Measurements from ENCODE around the gene CRX. TPM values are rescaled to one million over a fixed set of nuclear protein-coding genes. Genes with fewer than 3 reads are reported as not detected.
A peak's percentile ranks its signal among the peaks of the same experiment; 100 is the strongest.
"Not testable (repeated sequence)": the region's sequence is repeated elsewhere in the genome, so short reads cannot be mapped to it uniquely, and the experiment has no call there.

The CRX gene
- total and polyA plus RNA-seq, 2 donors (not counting 1 experiment from before 2014, with no cell fraction given) = not detected

DNA sequence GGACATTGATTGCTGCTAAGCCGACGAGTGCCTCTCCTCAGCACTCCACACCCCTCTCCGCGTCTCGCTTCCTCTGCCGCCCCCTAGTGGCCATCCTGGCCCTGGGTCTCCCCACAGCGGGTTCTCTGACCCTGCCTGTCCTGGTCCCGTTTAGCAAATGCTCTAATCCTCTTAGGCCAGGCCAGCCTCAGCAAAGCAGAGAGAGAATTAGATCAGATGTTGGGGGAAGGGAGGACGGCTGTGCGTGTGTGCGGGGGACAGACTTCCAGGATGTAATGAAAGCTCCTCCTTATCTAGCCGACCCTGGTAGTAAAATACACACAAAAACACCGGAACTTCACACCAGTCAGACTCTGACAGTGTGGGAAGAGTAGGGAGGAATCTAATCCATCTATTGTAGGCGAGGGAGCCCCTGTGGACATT is 41.8 kb downstream of the CRX start:
- peak; percentile 47 to 63 for DNase-seq (ENCODE audit: low read depth in 2 of 2)
- Histone ChIP-seq H3K9me3 (ENCODE audit: control insufficient read depth, insufficient read depth, low read depth, low read length) (no peaks in the 10 kb centered on the region), H3K9ac (ENCODE audit: insufficient read depth, low read length) (no peak overlapping the region), H3K36me3 (ENCODE audit: control insufficient read depth, insufficient read depth, low read length) (no peaks in the 10 kb centered on the region), H3K4me3 (replicated peaks in 1 of 4; ENCODE audit: control extremely low read depth in 1 of 4, insufficient read depth in 1 of 4, low read depth in 3 of 4, low read length in 4 of 4) (no peak overlapping the region), H3K27ac (ENCODE audit: insufficient read depth, low read length) (no peak overlapping the region), H3K79me2 (ENCODE audit: control insufficient read depth, insufficient read depth, low read length) (no peaks in the 10 kb centered on the region), H2AFZ (ENCODE audit: low read length) (no peak overlapping the region), H3K27me3 (ENCODE audit: control insufficient read depth, insufficient read depth, low read length) (no peaks in the 10 kb centered on the region), H3K4me1 (ENCODE audit: control insufficient read depth, extremely low read depth, insufficient read depth, low read length) (no peaks in the 10 kb centered on the region), H4K20me1 (ENCODE audit: control insufficient read depth, extremely low read depth, insufficient read depth, low read length) (no peaks in the 10 kb centered on the region), H3K4me2 (ENCODE audit: extremely low read depth, insufficient read depth, low read length) (no peak overlapping the region)
- TF ChIP-seq, protein P1, sequence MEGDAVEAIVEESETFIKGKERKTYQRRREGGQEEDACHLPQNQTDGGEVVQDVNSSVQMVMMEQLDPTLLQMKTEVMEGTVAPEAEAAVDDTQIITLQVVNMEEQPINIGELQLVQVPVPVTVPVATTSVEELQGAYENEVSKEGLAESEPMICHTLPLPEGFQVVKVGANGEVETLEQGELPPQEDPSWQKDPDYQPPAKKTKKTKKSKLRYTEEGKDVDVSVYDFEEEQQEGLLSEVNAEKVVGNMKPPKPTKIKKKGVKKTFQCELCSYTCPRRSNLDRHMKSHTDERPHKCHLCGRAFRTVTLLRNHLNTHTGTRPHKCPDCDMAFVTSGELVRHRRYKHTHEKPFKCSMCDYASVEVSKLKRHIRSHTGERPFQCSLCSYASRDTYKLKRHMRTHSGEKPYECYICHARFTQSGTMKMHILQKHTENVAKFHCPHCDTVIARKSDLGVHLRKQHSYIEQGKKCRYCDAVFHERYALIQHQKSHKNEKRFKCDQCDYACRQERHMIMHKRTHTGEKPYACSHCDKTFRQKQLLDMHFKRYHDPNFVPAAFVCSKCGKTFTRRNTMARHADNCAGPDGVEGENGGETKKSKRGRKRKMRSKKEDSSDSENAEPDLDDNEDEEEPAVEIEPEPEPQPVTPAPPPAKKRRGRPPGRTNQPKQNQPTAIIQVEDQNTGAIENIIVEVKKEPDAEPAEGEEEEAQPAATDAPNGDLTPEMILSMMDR (conservative IDR thresholded peaks at IDR 0.05 in 1 of 2, IDR thresholded peaks at IDR 0.05 in 1 of 2; ENCODE audit: low read depth in 1 of 2, low read length in 2 of 2) = peak; percentile 94 to 97
- TF ChIP-seq EZH2 (IDR thresholded peaks at IDR 0.05; ENCODE audit: low read length, missing control alignments) = no peak

DNA sequence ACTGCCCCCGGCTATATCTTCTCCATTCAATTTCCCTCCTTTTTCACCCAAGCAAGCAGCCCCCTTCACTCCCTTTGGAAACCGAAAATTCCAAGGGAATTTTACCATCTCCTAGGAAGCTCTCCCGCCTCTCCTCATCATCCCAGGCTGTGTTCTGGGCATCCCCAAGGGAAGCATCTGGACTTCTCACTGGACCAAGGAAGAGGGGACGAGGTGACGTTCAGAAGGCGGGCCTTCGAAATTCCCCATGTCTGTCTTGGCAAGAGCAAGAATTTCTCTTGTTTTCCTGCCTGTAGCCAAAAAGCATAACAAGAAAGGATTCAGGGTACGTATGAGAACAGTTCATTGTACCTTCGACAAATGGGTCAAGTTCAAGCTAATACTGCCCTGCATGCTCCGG is 43.4 kb downstream of the CRX start:
- H3K36me3 ChIP-seq (ENCODE audit: control insufficient read depth, insufficient read depth, low read length) = no peaks in the 10 kb centered on the region
- no peak overlapping the region for H3K4me3 ChIP-seq (replicated peaks in 1 of 4; ENCODE audit: control extremely low read depth in 1 of 4, insufficient read depth in 1 of 4, low read depth in 3 of 4, low read length in 4 of 4)
- H3K9me3 ChIP-seq (ENCODE audit: control insufficient read depth, insufficient read depth, low read depth, low read length) = no peaks in the 10 kb centered on the region
- no peaks in the 10 kb centered on the region for H3K27me3 ChIP-seq (ENCODE audit: control insufficient read depth, insufficient read depth, low read length)
- H3K27ac ChIP-seq (ENCODE audit: insufficient read depth, low read length) = no peak overlapping the region
- no peak overlapping the region for H3K4me2 ChIP-seq (ENCODE audit: extremely low read depth, insufficient read depth, low read length)
- H3K9ac ChIP-seq (ENCODE audit: insufficient read depth, low read length) = no peak overlapping the region
- H2AFZ ChIP-seq (ENCODE audit: low read length) = no peak overlapping the region
- no peaks in the 10 kb centered on the region for H3K79me2 ChIP-seq (ENCODE audit: control insufficient read depth, insufficient read depth, low read length)
- H4K20me1 ChIP-seq (ENCODE audit: control insufficient read depth, extremely low read depth, insufficient read depth, low read length) = no peaks in the 10 kb centered on the region
- TF ChIP-seq, protein P1 (conservative IDR thresholded peaks at IDR 0.05 in 1 of 2, IDR thresholded peaks at IDR 0.05 in 1 of 2; ENCODE audit: low read depth in 1 of 2, low read length in 2 of 2) = no peak
- TF ChIP-seq EZH2 (IDR thresholded peaks at IDR 0.05; ENCODE audit: low read length, missing control alignments) = no peak
- DNase-seq (ENCODE audit: low read depth in 2 of 2) = no peak
- H3K4me1 ChIP-seq (ENCODE audit: control insufficient read depth, extremely low read depth, insufficient read depth, low read length) = no peaks in the 10 kb centered on the region

DNA sequence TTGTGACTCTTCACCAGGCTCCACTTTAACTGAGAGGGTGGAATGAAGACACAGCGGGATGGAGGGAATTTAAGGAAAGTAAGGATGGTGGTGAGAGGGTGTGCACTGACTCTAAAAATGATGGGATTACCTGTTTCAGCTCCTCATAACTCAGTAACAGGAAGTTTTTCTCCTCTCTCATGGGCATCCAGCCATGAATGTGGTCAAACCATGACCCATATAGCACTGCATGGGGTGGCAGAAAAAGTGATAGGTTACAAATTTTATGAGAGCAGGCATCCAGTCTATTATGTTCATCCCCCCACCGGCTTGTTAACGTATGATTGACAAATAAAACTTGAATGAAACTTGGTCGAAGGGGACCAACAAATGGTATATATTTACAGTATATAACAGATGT is 57.2 kb downstream of the CRX start:
- Histone ChIP-seq H4K20me1 (ENCODE audit: control insufficient read depth, extremely low read depth, insufficient read depth, low read length) (no peaks in the 10 kb centered on the region), H3K9ac (ENCODE audit: insufficient read depth, low read length) (no peak overlapping the region), H3K79me2 (ENCODE audit: control insufficient read depth, insufficient read depth, low read length) (no peaks in the 10 kb centered on the region), H3K36me3 (ENCODE audit: control insufficient read depth, insufficient read depth, low read length) (no peaks in the 10 kb centered on the region), H3K4me2 (ENCODE audit: extremely low read depth, insufficient read depth, low read length) (no peak overlapping the region), H3K9me3 (ENCODE audit: control insufficient read depth, insufficient read depth, low read depth, low read length) (no peaks in the 10 kb centered on the region), H3K27ac (ENCODE audit: insufficient read depth, low read length) (no peak overlapping the region), H3K27me3 (ENCODE audit: control insufficient read depth, insufficient read depth, low read length) (no peaks in the 10 kb centered on the region), H2AFZ (ENCODE audit: low read length) (no peak overlapping the region), H3K4me3 (replicated peaks in 1 of 4; ENCODE audit: control extremely low read depth in 1 of 4, insufficient read depth in 1 of 4, low read depth in 3 of 4, low read length in 4 of 4) (no peak overlapping the region), H3K4me1 (ENCODE audit: control insufficient read depth, extremely low read depth, insufficient read depth, low read length) (no peaks in the 10 kb centered on the region)
- no peak for DNase-seq (ENCODE audit: low read depth in 2 of 2)
- no peak for TF ChIP-seq EZH2 (IDR thresholded peaks at IDR 0.05; ENCODE audit: low read length, missing control alignments)
- TF ChIP-seq, protein P1 (conservative IDR thresholded peaks at IDR 0.05 in 1 of 2, IDR thresholded peaks at IDR 0.05 in 1 of 2; ENCODE audit: low read depth in 1 of 2, low read length in 2 of 2) = no peak

DNA sequence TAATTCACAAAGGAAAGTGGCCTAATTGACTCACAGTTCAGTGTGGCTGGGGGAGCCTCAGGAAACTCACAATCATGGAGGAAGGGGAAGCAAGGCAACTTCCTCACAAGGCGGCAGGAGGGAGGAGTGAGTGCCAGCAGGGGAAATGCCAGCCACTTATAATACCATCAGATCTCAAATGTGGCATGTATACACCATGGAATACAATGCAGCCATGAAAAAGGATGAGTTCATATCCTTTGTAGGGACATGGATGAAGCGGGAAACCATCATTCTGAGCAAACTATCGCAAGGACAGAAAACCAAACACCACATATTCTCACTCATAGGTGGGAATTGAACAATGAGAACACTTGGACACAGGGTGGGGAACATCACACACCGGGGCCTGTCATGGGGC is 57.6 kb downstream of the CRX start:
- not testable (repeated sequence) for H4K20me1 ChIP-seq (ENCODE audit: control insufficient read depth, extremely low read depth, insufficient read depth, low read length); H3K27me3 ChIP-seq (ENCODE audit: control insufficient read depth, insufficient read depth, low read length); H3K9me3 ChIP-seq (ENCODE audit: control insufficient read depth, insufficient read depth, low read depth, low read length); H3K36me3 ChIP-seq (ENCODE audit: control insufficient read depth, insufficient read depth, low read length); H2AFZ ChIP-seq (ENCODE audit: low read length); H3K27ac ChIP-seq (ENCODE audit: insufficient read depth, low read length); H3K4me2 ChIP-seq (ENCODE audit: extremely low read depth, insufficient read depth, low read length); H3K9ac ChIP-seq (ENCODE audit: insufficient read depth, low read length); H3K79me2 ChIP-seq (ENCODE audit: control insufficient read depth, insufficient read depth, low read length); H3K4me1 ChIP-seq (ENCODE audit: control insufficient read depth, extremely low read depth, insufficient read depth, low read length); DNase-seq (ENCODE audit: low read depth in 2 of 2); H3K4me3 ChIP-seq (replicated peaks in 1 of 4; ENCODE audit: control extremely low read depth in 1 of 4, insufficient read depth in 1 of 4, low read depth in 3 of 4, low read length in 4 of 4)
